Hematopoietic multipotent progenitor cell treated with erythropoietin and hydrocortisone succinate and interleukin-3 and kit ligand, for 4 days (in vitro differentiated cells): ENCODE measurements around the gene LIN52.

Experiments
- DNase-seq: peaks from one replicate; pipeline ENCODE4 v3.0.0-alpha.2; 2015

LIN52 gene

DNA sequence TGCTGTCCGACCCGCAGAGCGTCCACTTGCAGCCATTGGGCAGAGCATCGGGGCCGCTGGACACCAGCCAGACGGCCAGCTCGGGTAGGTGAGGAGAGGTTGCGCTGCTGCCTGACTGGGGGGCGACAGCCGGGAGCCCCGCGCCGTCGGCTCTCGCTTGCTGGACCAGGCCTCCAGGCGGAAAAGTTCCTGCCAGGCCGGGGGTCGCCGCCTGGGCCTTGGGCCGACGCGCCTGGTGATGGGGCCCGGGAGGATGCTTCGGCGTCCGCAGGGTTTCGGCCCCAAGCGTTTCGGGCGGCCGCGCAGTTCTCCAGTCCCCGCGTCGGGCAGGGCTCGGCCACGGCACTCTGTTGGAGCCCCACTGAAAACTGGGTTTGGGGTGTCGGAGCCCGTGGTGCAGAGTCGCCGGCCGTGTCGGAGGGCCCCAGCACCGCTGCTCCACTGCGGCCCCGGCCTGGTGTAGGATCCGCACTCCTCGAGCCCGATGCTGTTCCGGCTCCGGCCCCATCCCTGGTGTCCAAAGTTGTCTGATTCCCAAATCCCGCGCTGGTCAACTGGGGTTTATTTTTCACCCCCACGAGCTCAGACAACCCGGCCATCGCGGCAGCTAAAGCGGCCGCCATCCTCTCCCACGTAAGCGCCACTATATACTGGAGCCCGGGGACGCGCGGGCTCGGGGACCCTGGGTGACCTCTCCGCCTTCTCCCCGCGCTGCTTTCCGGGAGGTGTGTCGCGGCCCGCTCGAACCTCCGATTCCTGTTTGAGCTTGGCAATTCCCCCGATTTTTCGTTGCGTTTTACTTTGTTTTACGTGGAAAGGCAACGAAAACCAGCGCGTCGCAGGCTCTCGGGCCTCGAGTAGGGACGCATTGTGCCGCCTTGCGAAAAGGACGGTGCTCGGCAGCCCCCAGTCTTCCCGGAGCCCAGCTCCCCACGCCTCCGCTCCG lies 155.4 kb downstream of the LIN52 start:
- peak; percentile 19 for DNase-seq

- DNase-seq: no peak
Measured at GRCh38 chr14:74240794-74241651, 156.3 kb downstream of the LIN52 start.

- DNase-seq: no peak
Measured at GRCh38 chr14:74241652-74242017, 156.9 kb downstream of the LIN52 start.

DNA sequence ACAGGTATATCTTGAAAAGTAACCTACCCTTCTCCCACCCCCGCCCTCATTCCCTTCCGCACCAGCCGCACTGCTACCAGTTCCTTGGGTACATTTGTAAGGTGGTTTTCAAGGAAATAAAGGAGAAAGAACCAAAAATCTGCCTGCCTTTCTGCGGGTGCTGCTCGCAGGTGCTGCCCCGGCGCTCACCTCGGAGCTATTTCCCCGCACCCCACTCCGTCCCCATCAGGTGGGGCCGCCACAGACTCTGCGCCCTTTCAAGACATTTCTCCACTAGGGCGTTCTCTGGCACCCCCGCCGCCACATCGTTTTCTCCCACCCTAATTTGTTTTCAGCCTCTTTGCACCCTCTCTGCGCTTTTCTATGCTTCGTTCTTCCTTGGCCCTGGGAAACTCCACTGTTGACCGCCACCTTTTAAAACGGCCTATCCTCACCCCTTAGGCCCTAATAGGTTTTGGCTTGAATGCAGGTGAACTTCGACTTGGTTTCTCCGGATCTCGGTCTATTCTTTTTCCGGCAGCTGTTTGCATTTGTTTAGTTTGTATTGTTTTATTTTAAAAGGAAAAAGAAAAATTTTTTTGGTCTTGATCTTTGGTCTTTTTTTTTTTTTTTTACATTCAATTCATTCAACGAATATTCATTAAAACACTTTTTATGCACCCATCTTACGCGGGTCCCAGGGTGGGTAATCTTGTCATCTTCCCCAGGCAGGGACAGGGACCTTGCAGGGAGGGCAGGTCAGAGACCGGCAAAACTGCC lies 157.4 kb downstream of the LIN52 start:
- no peak for DNase-seq

DNA sequence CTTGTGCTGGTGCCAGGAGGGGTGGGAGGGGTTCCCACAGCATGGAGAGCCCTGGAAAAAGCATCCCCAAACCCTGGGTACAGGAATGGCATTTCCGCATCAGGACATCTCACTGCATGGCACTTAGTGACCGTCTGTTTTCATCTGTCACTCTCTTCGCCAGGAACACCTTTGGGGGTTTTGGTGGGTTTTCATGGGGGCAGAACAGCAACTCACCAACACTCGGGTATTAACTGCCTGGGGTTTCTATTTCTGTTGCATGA lies 158.0 kb downstream of the LIN52 start:
- no peak for DNase-seq

DNA sequence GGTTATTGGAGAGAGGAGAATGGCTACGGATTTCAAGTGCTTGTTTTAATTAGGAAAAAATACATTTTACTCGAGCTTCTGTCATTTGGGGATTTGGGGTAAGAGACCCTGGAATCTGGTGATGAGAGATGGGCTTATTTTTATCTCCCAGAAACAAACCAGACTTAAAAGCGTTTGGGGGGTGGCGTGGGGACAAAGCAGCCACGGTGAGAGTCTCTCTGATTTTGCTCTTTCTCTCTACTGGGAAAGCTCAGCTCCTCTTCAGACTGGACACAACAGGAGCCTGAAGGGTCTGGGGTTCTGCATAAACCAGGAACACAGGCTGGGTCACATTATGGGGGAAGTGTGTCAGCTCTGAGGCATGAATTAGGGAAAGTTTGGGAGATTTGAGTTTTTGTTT lies 158.3 kb downstream of the LIN52 start:
- DNase-seq: no peak

- no peak for DNase-seq
Measured at GRCh38 chr14:74244115-74244514, 159.4 kb downstream of the LIN52 start.

GRCh38 chr14:74245292-74245691 lies 160.5 kb downstream of the LIN52 start:
- no peak for DNase-seq

DNA sequence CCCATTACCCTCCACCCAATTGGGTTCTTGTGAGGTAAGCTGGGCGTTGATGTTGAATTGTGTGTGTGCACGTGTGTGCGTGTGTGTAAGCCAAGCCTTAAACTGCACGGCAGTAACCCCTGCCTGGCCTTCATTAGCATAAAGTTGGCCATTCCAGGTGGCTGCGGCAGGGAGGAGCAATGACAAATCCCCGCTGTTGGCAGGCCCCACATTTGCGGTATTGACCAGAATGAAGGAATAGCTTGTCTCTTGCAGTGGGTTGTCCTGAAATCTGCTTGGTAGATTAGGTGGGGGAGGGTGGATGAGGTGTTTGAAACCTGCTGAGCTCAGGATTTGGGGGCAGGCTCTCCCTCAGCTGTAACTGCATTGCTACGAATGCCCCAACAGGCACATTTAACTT lies 161.8 kb downstream of the LIN52 start:
- no peak for DNase-seq

GRCh38 chr14:74248017-74248416 lies 163.3 kb downstream of the LIN52 start:
- DNase-seq: no peak

GRCh38 chr14:74249433-74250375 lies 164.9 kb downstream of the LIN52 start:
- DNase-seq: no peak
